GM19397 (cell line): ENCODE measurements around the gene LTB.
"Not testable (repeated sequence)": the region's sequence is repeated elsewhere in the genome, so short reads cannot be mapped to it uniquely, and the experiment has no call there.

Source experiments
- ATAC-seq: cut with Tn5 transposase; IDR thresholded peaks from one replicate; pipeline ENCODE4 v1.9.1; 2021; ENCODE audit warnings: mild to moderate bottlenecking, moderate library complexity; ENCODE audit not compliant: unreplicated experiment

LTB gene

DNA sequence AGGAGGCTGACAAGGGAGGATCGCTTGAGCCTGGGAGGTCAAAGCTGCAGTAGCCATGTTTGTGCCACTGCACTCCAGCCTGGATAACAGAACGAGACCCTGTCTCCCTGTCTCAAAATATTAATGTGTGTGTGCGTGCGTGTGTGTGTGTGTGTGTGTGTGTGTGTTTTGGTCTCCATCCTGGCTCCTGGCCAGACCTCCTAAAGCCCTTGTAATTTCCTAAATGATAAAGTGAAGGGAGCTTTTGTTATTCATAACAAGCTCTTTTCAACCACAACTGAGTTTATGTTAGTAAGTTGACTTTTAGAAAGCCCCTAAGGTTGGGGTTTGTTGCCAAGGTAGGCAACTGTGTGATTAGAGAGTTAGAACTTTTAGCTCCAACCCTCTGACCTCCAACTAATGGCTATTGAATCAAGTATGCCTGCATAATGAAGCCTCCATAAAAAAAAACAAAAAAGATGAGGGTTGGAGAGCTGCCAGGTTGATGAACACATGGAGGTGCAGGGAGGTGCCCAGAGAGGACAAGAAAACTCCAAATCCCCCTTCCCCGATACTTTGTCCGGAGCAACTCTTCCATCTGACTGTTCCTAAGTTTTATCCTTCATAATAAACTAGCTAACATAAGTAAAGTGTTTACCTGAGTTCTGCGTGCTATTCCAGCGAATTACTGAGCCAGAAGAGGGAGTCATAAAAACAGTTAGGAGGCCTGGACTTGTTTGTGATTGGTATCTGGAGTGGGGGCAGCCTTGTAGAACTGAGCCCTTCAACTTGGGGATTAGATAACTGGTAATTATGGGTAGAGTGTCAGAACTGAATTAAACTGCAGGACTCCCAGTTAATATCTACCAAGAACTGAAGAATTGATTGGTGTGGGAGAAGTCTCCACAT lies 27.5 kb upstream of the LTB start:
- ATAC-seq, result no peak

DNA sequence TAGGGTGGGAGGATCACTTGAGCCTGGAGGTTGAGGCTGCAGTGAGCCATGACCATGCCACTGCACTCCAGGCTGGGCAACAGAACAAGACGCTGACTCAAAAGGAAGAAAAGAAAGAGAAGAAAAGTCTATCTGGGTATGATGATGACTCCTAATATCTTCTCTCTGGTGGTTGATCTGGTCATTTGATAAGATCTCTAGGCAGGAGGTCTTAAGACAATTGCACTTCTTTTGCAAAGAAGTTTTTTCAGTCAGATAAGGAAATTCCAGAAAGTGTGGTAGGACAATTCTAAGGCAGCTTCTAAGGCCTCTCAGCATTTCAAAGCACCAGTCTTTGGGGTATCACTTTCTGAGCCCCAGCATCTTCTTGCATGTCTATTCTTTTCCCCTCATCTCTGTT lies 25.1 kb upstream of the LTB start:
- no peak for ATAC-seq

DNA sequence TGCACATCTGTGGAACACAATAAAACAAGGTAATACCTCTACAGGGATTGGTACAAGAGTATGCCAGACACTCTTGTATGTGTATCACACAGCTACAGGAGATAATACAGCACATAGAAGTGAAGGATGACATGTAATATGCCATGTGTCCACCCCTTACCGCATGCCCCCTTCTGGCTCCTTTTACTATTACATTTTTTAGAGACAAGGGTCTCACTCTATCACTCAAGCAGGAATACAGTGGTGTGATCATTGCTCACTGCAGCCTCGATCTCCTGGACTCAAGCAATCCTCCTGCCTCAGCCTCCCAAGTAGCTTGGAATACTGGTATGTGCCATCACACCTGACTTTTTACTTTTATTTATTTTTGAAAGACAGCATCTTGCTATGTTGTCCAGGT lies 14.8 kb upstream of the LTB start:
- no peak for ATAC-seq

DNA sequence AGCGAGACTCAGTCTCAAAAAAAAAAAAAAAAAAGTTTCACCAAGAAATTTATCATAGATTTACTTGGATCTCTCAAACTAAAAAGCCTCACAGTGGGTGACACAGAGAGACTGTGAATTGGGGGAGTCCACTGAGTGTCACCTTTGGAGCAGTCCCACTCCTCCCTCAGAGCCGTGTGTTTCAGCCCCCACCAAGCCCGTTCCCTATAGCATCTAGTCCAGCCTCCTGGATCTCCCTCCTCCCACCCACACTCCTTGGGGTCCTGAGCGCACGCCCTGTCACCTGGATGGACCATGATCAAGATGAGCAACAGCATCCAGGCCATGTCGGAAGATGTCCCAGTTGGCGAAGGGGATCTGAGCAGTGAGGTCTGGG lies 10.2 kb upstream of the LTB start:
- no peak for ATAC-seq

DNA sequence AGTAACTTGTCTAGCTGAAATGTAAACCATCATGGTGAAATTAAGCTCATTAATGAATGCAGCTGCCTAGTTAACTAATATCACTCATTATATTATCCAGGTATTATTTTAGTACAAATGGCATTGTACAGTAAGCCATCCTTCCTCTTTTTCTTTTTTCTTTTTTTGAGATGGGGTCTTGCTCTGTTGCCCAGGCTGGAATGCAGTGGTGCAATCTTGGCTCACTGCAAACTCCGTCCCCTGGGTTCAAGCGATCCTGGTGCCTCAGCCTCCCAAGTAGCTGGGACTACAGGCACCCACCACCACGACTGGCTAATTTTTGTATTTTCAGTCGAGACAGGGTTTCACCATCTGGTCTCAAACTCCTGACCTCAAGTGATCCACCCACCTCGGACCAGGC lies 8.5 kb upstream of the LTB start:
- not testable (repeated sequence) for ATAC-seq

DNA sequence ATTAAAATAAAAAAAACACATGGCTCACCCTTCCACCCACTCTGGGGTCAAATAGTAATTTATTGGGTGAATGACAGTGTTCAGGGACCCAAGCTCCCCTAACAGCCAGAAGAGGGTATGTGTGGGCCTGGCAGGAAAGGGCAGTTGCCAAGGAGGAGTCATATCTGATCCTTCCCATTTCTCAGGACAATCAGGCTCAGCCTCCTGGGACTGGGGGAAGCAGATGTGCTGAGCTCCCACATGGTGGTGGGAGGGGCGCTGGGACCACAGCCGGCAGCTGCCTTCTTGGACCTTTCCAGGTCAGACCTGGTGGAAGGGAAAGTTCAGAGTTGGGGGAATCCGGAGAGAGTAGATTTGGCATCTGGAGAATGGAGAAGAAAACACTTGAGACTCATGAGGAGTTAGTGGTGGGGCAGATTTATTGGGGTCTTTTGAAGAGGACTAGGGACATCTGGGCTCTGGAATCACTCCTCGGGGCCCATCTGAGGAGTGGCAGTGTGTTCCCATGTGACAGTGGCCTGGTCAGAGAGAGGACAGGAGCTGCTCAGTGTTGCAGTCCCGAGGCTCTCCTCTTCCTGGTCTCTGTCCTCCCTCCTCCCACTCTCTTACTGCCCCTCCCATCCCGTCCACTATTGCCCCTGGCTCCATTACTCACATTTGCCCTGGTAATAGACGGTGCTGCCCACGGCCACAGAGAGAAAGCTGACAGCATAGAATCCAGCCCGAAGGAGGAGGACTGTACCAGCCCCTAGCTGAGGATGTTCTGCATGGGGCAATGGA lies 6.8 kb upstream of the LTB start:
- no peak for ATAC-seq

DNA sequence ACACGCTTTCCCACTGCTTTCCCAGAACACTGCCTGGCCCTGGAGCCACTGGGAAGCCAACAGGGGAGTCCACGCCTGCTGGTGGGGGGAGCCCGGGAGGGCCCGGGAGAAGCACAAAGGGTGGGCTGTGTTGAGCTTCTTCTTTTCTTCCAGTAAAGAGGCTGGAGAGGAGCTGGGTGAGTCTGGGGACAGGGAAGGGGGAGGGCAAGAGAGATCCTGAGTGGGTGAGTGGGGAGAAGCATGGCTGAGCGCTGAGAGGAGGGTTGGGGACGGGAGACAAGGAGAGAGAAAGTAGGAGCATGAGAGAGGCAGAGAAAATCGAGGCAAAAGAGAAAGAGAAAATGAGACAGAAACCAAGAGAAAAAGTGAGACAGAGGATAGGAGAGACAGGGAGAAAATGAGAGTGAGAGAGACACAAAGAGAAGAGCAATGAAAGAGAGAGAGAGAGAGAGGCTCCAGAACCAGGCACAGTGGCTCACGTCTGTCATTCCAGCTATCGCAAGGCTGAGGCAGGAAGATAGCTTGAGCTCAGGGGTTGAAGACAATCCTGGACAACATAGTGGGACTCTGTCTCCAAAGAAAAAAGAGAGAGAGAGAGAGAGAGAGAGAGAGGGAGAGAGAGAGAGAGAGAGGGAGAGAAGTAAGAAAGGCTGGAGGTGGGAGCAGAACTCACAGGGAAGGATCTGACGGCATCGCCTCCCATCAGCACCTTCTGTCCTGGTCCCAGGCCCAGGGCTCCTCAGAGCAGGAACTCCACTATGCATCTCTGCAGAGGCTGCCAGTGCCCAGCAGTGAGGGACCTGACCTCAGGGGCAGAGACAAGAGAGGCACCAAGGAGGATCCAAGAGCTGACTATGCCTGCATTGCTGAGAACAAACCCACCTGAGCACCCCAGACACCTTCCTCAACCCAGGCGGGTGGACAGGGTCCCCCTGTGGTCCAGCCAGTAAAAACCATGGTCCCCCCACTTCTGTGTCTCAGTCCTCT lies 5.9 kb upstream of the LTB start:
- ATAC-seq, result no peak

DNA sequence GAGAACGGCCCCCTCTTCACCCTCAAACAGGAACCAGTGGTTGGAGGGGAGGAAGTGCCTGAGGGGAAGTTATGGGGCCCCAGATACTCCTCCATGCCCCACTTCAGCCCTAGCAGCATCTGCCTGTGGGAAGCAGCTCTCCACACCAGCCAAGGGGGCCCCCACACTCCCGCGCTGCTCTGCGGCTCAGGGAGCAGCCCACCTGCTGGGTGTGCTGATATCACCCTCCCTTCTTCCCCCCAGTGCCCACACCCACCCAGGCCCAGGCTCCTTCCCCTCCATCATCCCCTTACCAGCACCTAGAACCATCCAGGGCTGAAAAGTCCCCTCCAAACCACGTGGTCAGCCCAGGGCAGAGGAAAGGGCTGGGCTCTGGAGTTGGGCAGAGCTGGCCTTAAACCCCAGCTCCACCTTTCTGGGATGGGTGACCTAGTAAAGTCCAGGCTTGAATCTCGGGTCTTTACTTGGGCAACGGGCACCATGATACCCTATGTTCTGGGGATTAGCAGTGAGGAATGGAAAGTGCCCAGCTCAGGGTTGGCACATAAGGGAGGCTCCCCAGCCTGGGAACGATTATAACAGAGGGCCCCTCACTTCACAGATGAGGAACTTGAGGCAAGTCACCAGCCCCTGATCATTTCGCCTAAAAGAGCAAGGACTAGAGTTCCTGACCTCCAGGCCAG lies 4.5 kb upstream of the LTB start:
- no peak for ATAC-seq

DNA sequence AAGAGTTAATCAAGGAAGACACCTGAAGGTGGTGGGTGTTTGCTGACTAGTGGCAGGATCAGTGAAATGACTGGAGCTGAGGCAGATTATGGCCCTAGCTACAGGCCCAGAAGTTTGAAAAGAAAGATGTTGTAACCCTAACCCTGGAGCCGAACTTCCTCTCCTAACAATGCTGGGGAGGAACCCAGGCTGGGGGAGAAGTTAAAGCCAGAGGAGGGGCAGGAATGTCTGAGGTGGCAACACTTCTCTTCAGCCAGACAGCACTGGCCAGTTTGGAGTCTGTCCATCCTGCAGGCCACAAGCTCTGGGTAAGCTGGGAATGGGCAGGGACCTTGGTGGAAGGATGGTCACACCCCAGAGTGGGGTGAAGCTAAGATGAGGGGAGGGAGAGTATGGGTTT lies 3.8 kb upstream of the LTB start, which contains the start of gene LST1:
Gene LST1, plus strand, starts transcription at position 270 of the 400 bp plus-strand sequence. CDS start 1,023 bp downstream, outside the sequence.
- ATAC-seq, result no peak

DNA sequence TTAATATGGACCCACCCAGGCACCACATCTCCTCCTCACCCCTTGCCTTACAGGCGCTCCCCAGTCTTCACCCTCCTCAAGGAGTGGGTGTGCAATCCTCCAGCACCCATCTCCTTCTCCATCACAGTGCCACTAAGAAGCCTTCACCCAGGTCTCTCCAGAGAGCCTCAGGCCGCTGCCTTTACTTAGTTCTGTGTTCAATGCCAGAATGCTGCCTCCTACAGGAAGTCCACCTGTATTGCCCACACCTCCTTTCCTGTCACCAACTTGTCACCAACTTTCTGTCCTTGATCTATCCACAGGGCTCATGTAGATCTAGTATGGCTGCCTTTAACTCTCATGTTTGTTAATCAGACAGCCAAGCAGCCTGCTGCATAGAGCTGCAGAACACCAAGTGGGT lies 3.3 kb upstream of the LTB start:
- no peak for ATAC-seq

DNA sequence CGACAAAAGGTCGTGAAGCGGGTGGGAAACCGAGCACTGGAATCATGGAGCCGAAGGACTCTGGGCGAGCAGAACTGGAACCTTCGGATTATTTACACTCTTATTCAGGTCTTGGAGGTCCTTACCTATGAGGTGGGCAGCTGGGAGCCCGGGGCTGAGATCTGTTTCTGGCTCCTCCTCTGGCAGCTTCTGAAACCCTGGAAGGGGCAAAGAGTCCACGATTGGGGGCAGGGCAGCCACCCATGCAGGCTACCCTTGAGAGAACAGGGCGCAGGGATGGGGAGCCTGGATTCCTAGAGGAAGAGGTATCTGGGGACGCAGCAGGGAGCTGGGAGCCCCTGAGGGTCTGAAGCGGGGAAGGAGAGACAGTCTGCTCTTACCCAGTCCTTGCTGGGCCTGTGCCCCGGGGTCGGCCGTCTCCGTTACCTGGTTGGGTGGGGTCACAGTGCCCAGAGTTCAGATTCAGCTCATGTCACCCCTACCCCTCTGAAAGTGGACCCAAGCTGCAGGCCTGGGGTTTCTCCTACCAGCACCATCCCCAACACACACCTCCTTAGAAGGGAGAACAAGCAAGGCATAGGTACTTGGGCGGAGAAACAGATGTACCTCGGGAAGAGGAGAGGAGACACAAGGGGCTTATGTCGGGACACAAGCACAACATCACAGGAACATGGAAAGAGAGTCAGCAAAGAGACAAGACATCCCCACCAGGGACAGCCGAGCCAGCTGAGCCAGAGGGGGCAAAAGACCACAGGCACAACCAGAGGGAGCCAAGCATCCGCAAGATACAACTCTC lies 592 bp downstream of the LTB start:
- no peak for ATAC-seq

DNA sequence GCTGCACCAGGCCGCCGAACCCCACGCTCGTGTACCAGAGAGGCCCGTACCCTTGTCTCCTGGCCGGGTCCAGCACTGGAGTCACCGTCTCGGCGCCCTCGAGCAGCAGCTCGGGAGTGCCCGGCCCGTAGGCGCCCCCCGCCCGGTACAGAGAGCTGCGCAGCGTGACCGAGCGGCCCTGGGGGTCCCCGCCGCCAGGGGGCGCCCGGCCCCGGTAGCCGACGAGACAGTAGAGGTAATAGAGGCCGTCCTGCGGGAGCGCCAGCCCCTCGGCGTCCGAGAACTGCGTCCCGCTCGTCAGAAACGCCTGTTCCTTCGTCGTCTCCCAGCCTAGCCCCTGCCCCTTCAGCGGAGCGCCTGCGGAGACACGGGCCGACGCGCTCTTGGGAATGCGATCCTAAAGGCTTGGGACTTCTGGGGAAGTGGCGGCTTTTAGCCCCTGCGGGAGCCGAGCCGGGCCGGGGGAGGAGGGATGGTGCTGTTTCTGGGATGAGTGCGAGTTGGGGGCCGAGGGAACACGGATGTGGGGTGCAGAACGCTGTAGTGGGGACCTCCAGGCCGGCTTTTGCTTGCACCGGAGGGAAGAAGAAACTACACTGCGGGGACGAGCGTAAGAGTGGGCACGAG lies 1.3 kb downstream of the LTB start:
- peak; percentile 64 for ATAC-seq

DNA sequence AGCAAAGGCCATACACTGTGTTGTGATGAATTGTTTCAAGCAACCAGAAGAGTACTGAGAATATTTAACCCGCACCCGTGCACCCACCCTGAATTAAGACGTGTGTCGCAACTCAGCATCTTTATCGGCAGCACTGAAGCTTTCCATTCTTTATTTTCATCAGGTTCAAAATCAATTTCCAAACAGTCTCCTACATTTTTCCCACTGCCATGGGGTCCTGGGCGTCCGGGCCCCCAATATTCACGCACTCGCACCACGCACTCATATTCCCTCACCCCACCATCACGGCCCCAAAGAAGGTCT lies 1.8 kb downstream of the LTB start:
- no peak for ATAC-seq

DNA sequence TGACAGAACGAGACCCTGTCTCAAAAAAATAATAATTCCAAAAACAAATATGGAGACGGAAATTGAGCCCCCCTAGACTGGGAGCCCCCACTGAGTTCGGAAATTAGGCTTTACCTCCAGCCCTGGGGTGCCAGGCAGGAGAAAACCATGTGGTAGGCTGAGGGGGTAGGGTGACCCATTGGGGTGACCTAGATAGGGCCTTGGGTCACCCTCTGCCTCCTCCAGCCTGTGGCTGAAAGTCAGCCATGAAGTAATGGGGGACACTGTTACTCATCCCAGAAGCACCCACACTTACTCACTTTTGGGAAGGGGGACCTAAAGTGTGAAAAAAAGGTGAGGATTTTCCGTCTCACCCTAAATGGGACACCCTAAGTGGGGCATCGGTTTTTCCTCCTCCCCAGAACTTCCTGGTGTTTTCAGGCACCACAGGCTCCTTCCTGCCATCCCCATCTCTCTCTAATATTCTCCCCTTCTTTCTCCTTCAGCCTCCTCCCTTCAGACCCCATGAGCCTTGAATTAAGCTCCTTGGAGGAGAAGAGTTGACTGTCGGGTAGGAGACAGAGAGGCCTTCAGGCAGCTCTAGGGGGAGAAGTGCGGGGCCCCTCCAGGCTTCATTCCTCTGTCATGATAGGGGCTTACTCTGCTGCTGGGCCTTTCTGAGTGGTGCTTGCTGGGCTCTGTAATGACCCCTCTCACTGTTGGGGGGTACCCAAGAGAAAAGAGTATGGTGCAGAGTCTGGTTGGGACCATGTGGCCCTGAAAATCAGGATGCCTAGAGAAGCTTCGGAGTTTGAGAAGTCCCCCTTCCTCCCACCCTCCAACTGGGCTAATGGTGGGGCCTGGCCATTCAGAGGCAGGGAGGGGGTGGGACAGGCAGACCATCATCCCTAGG lies 2.4 kb downstream of the LTB start:
- ATAC-seq, result no peak

DNA sequence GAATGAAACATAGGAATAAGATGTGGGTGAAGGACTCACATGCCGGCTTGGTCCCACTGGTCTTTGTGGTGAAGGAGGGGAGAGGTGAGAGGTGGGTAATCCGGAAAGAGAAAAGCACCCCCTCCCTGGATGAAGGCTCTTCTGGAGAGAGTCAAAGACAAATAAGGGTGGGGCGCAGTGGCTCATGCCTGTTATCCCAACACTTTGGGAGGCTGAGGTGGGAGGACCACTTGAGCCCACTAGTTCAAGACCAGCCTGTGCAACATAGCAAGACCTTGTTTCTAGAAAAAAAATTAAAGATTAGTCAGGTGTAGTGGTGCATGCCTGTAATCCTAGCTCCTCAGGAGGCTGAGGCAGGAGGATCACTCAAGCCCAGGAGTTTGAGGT lies 3.1 kb downstream of the LTB start:
- ATAC-seq, result no peak

DNA sequence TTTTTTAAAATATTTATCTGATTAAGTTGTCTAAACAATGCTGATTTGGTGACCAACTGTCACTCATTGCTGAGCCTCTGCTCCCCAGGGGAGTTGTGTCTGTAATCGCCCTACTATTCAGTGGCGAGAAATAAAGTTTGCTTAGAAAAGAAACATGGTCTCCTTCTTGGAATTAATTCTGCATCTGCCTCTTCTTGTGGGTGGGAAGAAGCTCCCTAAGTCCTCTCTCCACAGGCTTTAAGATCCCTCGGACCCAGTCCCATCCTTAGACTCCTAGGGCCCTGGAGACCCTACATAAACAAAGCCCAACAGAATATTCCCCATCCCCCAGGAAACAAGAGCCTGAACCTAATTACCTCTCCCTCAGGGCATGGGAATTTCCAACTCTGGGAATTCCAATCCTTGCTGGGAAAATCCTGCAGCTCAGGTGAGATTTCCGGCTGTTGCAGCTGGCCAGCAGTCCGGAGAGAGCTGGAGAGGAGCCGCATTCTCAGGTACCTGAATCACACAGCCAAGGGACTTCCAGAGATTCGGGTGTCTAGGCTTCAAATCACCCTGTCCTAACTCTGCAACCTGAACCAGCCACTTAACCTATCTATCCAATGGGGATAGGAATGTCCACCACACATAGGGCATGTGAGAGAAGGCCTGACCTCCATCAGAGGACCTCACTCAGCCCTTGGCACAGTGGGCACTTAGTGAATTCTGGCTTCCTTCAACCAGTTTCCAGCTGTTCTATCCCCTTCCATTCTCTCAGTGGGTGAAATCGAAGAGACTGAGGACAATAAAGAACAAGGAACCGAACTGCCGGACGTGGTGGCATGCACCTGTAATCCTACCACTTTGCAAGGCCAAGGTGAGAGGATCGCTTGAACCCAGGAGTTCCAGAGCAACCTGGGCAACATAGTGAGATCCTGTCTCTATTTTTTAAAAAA lies 3.8 kb downstream of the LTB start:
- no peak for ATAC-seq

DNA sequence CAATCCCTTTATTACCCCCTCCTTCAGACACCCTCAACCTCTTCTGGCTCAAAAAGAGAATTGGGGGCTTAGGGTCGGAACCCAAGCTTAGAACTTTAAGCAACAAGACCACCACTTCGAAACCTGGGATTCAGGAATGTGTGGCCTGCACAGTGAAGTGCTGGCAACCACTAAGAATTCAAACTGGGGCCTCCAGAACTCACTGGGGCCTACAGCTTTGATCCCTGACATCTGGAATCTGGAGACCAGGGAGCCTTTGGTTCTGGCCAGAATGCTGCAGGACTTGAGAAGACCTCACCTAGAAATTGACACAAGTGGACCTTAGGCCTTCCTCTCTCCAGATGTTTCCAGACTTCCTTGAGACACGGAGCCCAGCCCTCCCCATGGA lies 4.7 kb downstream of the LTB start:
- no peak for ATAC-seq
